ENCODE measurements around the gene TNS3. TPM values are rescaled to one million over a fixed set of nuclear protein-coding genes. Genes with fewer than 3 reads are reported as not detected.
A peak's percentile ranks its signal among the peaks of the same experiment; 100 is the strongest.
"Not testable (repeated sequence)": the region's sequence is repeated elsewhere in the genome, so short reads cannot be mapped to it uniquely, and the experiment has no call there.

Gene TNS3
- total and polyA plus RNA-seq, 2 of the 13 experiments (the other 11 are each of a cell fraction or from before 2014, with no cell fraction given), result 52.9 to 55.7 TPM

DNA sequence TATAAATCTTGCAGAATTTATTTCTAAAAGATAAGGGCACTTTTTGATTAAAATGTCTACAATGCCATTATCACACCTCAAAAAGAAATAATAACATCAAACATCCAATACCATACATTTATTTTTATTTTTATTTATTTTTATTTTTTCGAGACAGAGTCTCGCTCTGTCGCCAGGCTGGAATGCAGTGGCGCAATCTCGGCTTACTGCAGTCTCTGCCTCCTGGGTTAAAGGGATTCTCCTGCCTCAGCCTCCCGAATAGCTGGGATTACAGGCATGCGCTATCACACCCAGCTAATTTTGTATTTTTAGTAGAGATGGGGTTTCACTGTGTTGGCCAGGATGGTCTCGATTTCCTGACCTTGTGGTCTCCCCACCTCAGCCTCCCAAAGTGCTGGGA lies 140.9 kb downstream of the TNS3 start:
- BruUV-seq (replicated peaks); H3K27ac ChIP-seq (ENCODE audit: extremely low read length, insufficient read depth, low read length); FAIRE-seq; intact Hi-C loops (cut with micrococcal nuclease; ENCODE audit: unreplicated experiment); in situ Hi-C loops (cut with HindIII; ENCODE audit: extremely low pct_ligation_motif_present, low pct_unique_long_range_greater_than_20kb); H3K27me3 ChIP-seq (ENCODE audit: control insufficient read depth in 1 of 2, insufficient read depth in 2 of 2, low read length in 2 of 2); DNase-seq (ENCODE audit: low spot score); H2AFZ ChIP-seq (ENCODE audit: low read length); H3K4me3 ChIP-seq (replicated peaks in 1 of 3; ENCODE audit: insufficient read depth in 1 of 3, low read depth in 2 of 3, low read length in 3 of 3); CTCF ChIA-PET (ENCODE audit: low intra/inter-chr PET ratio, low total read pairs); POLR2A ChIA-PET; ATAC-seq; H3K9me3 ChIP-seq (ENCODE audit: low read length); H3K4me2 ChIP-seq (ENCODE audit: low read depth, low read length); H3K9ac ChIP-seq (ENCODE audit: insufficient read depth, low read depth, low read length): not testable (repeated sequence)
- 86% methylated on average over 8 of the region's 8 CpGs for WGBS (ENCODE audit: low lambda C conversion rate)
- Histone ChIP-seq H3K79me2 (ENCODE audit: insufficient read depth, low read length) (peaks cover 46% of the 10 kb centered on the region), H4K20me1 (ENCODE audit: insufficient read depth, low read length) (peaks cover 48% of the 10 kb centered on the region), H3K4me1 (ENCODE audit: insufficient read depth, low read length) (peaks cover 31% of the 10 kb centered on the region), H3K36me3 (replicated peaks in 1 of 2; ENCODE audit: control insufficient read depth in 1 of 2, insufficient read depth in 2 of 2, low read length in 2 of 2) (peaks cover 22 to 41% of the 10 kb centered on the region in 2 experiments)
- peak; percentile 17 for TF ChIP-seq TEAD3 (CRISPR knock-in tag; optimal IDR thresholded peaks at IDR 0.05; ENCODE audit: borderline replicate concordance)
- peak; percentile 25; the same call in 1 of the 2 replicates for TF ChIP-seq CEBPB (IDR thresholded peaks at IDR 0.05; ENCODE audit: borderline replicate concordance, low read depth, low read length)

DNA sequence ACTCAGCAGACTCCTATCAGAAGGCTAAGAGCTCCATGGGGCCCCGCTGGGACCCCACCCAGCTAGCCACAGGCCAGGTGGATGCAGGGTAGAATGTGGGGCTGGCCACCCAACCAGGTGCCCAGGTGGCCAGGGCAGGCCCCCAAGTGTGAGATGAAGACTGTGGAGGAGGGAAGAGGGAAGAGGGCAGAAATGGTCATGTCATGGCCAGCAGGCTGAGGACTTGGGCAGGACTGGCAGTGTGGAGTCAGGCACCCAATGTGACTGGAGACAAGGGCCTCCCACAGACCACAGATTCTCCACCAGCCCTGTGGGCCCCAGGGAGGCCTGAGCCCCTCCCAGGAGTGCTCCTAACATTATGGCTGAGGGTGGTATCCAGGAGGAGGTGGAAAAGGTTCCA lies 141.6 kb downstream of the TNS3 start:
- BruUV-seq (replicated peaks), result no TSS peak
- H3K79me2 ChIP-seq (ENCODE audit: insufficient read depth, low read length), result peaks cover 40% of the 10 kb centered on the region
- TF ChIP-seq RBM22 (optimal IDR thresholded peaks at IDR 0.05; ENCODE audit: low read length), result peak; percentile 46
- TF ChIP-seq, protein P1, sequence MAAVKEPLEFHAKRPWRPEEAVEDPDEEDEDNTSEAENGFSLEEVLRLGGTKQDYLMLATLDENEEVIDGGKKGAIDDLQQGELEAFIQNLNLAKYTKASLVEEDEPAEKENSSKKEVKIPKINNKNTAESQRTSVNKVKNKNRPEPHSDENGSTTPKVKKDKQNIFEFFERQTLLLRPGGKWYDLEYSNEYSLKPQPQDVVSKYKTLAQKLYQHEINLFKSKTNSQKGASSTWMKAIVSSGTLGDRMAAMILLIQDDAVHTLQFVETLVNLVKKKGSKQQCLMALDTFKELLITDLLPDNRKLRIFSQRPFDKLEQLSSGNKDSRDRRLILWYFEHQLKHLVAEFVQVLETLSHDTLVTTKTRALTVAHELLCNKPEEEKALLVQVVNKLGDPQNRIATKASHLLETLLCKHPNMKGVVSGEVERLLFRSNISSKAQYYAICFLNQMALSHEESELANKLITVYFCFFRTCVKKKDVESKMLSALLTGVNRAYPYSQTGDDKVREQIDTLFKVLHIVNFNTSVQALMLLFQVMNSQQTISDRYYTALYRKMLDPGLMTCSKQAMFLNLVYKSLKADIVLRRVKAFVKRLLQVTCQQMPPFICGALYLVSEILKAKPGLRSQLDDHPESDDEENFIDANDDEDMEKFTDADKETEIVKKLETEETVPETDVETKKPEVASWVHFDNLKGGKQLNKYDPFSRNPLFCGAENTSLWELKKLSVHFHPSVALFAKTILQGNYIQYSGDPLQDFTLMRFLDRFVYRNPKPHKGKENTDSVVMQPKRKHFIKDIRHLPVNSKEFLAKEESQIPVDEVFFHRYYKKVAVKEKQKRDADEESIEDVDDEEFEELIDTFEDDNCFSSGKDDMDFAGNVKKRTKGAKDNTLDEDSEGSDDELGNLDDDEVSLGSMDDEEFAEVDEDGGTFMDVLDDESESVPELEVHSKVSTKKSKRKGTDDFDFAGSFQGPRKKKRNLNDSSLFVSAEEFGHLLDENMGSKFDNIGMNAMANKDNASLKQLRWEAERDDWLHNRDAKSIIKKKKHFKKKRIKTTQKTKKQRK (IDR thresholded peaks at IDR 0.05; ENCODE audit: low read length), result no peak
- ChIA-PET POLR2A (no interaction called here), CTCF (ENCODE audit: low intra/inter-chr PET ratio, low total read pairs) (no interaction called here)
- no peak for ATAC-seq
- no peak overlapping the region for H3K4me2 ChIP-seq (ENCODE audit: low read depth, low read length)
- intact Hi-C loops (cut with micrococcal nuclease; ENCODE audit: unreplicated experiment), result no loop called here
- H3K4me1 ChIP-seq (ENCODE audit: insufficient read depth, low read length), result peaks cover 24% of the 10 kb centered on the region
- H3K4me3 ChIP-seq (replicated peaks in 1 of 3; ENCODE audit: insufficient read depth in 1 of 3, low read depth in 2 of 3, low read length in 3 of 3), result no peak overlapping the region
- H3K9me3 ChIP-seq (ENCODE audit: low read length), result no peaks in the 10 kb centered on the region
- no peak overlapping the region for H3K27ac ChIP-seq (ENCODE audit: extremely low read length, insufficient read depth, low read length)
- H3K27me3 ChIP-seq (ENCODE audit: control insufficient read depth in 1 of 2, insufficient read depth in 2 of 2, low read length in 2 of 2), result no peaks in the 10 kb centered on the region
- H4K20me1 ChIP-seq (ENCODE audit: insufficient read depth, low read length), result peaks cover 42% of the 10 kb centered on the region
- H2AFZ ChIP-seq (ENCODE audit: low read length), result no peak overlapping the region
- in situ Hi-C loops (cut with HindIII; ENCODE audit: extremely low pct_ligation_motif_present, low pct_unique_long_range_greater_than_20kb), result no loop called here
- no peak for DNase-seq (ENCODE audit: low spot score)
- no peak overlapping the region for H3K9ac ChIP-seq (ENCODE audit: insufficient read depth, low read depth, low read length)
- no CpG with 5 or more reads among the region's 1 CpG for WGBS (ENCODE audit: low lambda C conversion rate)
- H3K36me3 ChIP-seq (replicated peaks in 1 of 2; ENCODE audit: control insufficient read depth in 1 of 2, insufficient read depth in 2 of 2, low read length in 2 of 2), result peaks cover 25 to 47% of the 10 kb centered on the region in 2 experiments
- no peak for FAIRE-seq

Measured in HepG2 (cell line).